ENCODE data around the gene KAT5. TPM values are rescaled to one million over a fixed set of nuclear protein-coding genes. Genes with fewer than 3 reads are reported as not detected.

The KAT5 gene
- total and polyA plus RNA-seq, 2 of the 13 experiments (the other 11 are each of a cell fraction or from before 2014, with no cell fraction given), result 35.2 to 48.3 TPM

- TF ChIP-seq NR1H2 (CRISPR knock-in tag; IDR thresholded peaks at IDR 0.05; ENCODE audit: borderline replicate concordance, low read depth) (no peak), ISX (CRISPR knock-in tag; conservative IDR thresholded peaks at IDR 0.05) (no peak), ZNF275 (CRISPR knock-in tag; IDR thresholded peaks at IDR 0.05; ENCODE audit: borderline replicate concordance) (no peak; the same call in 1 of the 2 replicates), TCF12 (IDR thresholded peaks at IDR 0.05) (no peak), TCF12 (CRISPR knock-in tag; IDR thresholded peaks at IDR 0.05) (no peak), SMYD3 (CRISPR knock-in tag; IDR thresholded peaks at IDR 0.05) (no peak), ZNF430 (CRISPR knock-in tag; IDR thresholded peaks at IDR 0.05) (peak; percentile 75; the same call in 1 of the 2 replicates), THRA (CRISPR knock-in tag; IDR thresholded peaks at IDR 0.05; ENCODE audit: borderline replicate concordance) (no peak; the same call in 1 of the 2 replicates), KMT2B (CRISPR knock-in tag; IDR thresholded peaks at IDR 0.05) (no peak), ZNF512 (CRISPR knock-in tag; IDR thresholded peaks at IDR 0.05) (no peak), ZNF788 (CRISPR knock-in tag; IDR thresholded peaks at IDR 0.05; ENCODE audit: borderline replicate concordance) (no peak; the same call in 1 of the 2 replicates), ZNF343 (CRISPR knock-in tag; IDR thresholded peaks at IDR 0.05) (no peak), KIAA2018 (CRISPR knock-in tag; IDR thresholded peaks at IDR 0.05; ENCODE audit: borderline replicate concordance) (no peak), ZNF180 (CRISPR knock-in tag; IDR thresholded peaks at IDR 0.05; ENCODE audit: borderline replicate concordance, low read depth) (no peak), NR2C2 (CRISPR knock-in tag; IDR thresholded peaks at IDR 0.05; ENCODE audit: borderline replicate concordance) (peak; percentile 74; the same call in 1 of the 2 replicates), PHF5A (CRISPR knock-in tag; IDR thresholded peaks at IDR 0.05; ENCODE audit: low read depth, unreplicated experiment) (peak; percentile 61)
These were observed 49.0 kb upstream of the KAT5 start, which contains the start of gene RELA (continued) for GRCh38 chr11:65662799-65663638.
